NCI-H2227 (cell line): Measurements from ENCODE around the gene KCTD18.

ENCODE experiments used
- DNase-seq: peaks from one replicate; lab custom pipeline; 2025; ENCODE audit not compliant: unreplicated experiment; lab: John Stamatoyannopoulos, UW

KCTD18 gene

DNA sequence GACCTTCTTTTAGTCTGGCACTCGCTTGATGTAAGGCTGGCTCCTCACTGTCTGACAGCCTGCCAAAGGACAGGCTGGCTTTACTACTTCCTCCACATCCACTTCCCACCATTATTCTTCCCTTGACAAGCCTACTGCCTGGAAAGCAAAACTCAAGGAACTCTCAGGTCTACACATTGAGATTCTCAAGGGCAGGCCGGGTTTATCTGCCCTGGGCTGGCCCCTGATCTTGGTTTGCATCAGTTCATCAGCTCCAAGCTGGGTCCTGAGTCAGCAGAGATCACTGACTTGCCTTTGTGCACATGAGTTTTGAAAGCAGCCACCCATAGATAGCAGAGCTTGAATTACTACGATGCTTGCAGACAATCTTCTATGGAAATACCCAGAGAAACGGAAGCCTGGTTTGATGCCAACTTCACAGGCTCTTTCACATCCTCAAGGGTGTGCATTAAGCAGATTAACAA lies 53.9 kb downstream of the KCTD18 start:
- no peak for DNase-seq

DNA sequence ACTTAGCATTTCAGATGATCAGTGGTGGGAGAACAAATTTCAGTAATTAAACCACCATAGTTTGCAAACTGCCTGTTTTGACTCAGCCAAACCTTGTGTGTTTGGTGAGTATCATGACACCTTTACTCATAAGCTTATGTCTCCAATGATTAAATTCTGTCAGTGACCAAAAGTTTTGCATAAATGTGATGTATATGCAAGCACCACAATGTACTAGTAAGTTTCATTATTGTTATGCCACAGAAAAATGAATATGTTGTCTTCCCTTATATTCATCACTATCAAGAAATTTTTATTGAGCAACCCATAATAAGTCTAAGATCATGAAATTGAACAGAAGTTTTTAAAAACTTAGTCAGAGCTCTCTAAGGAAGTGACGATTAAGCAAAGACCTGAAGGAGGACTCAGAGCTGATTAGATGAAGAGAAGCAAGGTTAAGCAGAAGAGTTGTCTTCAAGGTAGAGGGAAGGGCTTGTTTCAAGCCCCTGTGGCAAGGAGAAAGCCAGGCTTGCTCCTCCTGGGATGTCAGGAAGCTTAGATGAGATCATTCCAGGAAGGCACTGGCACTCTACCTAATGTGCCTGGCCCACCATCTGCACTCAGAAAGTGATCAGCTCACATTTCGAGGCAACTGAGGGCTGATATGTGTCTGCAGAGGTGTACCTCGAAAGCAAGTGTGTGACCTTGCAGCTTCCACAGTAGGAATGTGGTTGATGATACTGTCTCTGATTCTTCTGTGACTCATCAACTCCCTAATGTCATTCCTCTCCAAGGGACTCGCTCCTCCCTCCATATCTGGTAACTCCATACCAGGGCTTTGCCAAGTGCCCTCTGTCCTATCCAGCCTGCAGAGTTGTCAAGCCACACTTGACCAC lies 54.7 kb downstream of the KCTD18 start:
- DNase-seq, result no peak

DNA sequence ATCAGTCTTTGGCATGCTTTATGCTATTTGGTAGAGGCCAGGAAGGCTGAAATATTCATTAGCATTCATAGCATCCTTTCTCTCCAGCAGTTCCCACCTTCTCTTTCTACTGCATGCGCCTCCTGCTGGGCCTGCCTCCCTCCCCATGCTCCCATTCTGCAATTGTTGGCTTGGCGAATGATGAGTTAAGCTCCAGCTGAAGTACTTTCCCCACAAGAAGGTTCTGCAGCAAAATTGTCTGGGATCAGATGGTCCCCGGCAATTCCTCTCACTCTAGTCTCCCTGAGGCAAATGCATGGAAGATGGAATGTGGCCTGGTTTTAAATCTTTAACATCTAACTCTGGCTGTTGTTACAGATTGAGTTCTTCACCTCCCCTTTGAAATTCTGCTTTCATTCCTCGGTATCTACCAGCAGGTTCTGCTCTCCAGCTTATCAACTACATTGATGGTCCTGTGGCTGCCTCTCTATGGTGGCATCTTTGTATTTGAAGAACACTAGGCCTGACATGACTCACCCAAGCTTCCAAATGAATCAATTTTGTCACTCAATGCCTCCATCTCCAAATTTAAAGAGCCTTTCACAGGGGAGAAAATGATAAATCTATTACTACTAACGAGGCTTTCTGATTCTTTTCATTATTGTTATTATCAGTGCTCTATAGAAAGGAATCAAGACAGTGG lies 55.9 kb downstream of the KCTD18 start:
- no peak for DNase-seq

GRCh38 chr2:200453142-200453852 lies 56.6 kb downstream of the KCTD18 start:
- no peak for DNase-seq

- DNase-seq, result no peak
These were observed 57.5 kb downstream of the KCTD18 start for GRCh38 chr2:200452377-200452776.

GRCh38 chr2:200451511-200451910 lies 58.4 kb downstream of the KCTD18 start:
- no peak for DNase-seq

GRCh38 chr2:200450288-200450687 lies 59.6 kb downstream of the KCTD18 start:
- DNase-seq, result no peak

DNA sequence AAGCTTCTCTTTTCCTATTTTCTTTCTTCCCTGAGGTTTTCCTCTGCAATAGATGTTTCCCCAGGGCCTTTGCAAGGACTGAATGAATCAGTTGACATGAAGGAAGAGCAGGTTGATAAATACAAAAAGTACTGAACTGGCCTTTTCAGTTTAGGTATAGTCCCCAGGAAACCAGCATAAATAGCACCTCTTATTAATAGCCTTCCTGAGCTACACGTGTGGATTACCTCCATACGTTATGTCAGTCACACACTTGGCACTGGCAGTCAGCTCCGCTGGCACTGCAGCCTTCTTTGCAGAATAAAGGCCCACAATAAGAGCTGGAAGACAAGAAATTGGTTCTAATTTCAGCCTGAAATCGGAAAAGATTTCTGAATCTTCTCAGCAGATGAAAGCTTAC lies 60.7 kb downstream of the KCTD18 start:
- DNase-seq, result no peak

- no peak for DNase-seq
These were observed 61.4 kb downstream of the KCTD18 start for GRCh38 chr2:200448455-200448854.

- DNase-seq, result no peak
These were observed 62.6 kb downstream of the KCTD18 start for GRCh38 chr2:200447139-200447855.

DNA sequence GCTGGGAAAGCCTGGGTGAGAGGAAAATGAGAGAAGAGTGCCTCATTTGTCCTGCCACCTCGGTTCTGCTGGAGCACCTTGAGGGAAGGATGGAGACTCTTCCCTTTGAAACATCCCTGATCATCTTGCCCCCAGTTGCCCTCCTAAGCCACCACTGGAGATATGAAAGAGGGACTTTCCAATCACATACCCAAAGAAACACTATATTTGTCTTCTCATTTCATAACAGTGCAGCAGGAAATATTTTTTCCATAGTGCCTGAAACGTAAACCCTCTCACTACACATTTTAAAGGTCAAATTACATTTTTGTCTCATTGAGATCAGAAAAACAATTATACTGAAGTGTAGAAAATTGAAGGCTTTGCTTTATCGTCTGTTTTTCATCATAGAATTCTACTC lies 63.3 kb downstream of the KCTD18 start:
- DNase-seq, result peak; percentile 43

- no peak for DNase-seq
These were observed 64.6 kb downstream of the KCTD18 start for GRCh38 chr2:200445284-200445683.

DNA sequence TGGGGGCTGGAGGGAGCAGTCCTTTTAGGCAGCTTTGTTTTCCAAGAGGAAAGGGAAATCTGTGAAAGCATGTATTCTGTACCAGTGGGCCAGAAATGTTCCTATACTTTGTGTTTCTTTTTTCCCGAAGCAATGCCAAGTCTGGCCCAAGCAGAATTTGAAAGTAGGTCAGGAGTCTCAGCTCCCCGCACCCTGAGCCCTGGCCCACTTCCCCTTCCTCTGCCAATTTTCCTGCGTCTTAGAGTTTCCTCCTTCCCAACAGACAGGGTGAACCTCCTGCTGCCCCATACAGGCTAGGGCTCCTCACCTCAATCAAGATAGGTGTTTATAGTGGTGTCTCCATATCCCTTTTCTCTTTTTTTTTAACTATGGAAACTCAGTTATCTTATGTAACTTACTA lies 65.3 kb downstream of the KCTD18 start:
- DNase-seq, result no peak

DNA sequence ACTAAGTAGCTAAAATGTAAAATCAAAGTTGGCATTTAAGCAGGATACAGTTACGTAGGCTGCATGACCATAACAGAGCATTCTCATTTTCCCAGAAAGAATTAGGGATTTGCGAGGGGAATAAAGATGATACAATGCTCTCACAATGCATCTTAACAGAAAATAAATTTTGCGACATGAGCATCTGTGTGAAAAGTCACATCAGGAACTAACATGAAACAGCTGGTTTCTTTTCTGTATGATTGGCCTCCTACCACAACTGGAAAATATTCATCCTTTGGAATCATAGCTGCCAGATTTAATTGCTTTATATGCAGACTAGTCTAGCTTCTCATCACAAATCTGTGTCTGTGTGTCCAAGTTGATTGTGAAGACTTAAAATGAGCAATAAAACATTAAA lies 66.0 kb downstream of the KCTD18 start:
- DNase-seq, result no peak

- DNase-seq, result no peak
These were observed 66.5 kb downstream of the KCTD18 start for GRCh38 chr2:200443376-200443775.

DNA sequence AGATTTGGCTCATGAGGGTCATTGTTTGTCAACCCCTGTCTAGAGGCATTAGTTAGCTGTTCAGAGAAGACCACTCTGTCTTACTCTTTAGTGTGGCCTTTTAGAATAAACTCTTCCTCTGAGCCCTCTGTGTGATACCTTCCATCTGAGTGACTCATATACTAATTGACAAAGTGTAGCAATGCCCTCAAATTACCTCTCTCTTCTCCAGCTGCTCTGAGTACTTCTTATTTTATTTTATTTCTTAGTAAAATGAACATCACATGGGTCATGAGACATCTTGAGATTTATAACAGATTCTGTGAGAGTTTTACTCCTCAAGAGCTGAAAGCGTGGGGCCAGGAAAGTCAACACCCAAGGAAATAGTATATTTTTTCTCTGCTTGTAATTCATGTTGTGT lies 67.4 kb downstream of the KCTD18 start:
- DNase-seq, result peak; percentile 27

DNA sequence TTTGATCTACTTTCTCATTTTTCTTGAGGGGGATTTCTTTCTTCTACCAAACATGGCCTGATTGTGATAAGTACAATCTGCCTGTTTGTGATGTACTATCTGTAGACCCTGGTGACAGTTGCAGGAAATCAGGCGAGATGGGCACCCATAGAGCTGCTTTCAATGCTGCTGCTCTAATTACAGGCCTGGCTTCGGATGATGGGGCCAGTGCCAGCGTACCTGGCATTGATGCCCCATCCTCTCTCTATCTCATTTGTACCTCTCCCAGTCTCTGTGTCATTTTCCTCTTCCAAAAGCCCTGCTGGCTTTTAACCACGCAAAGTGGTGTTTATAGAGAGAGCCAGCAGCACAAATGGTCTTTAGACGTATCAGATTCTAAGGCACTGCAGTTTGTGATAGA lies 69.9 kb downstream of the KCTD18 start:
- DNase-seq, result peak; percentile 26
